Measurements from ENCODE around the gene MTPN.

Gene MTPN

GRCh38 chr7:135990258-135990657 is 13.1 kb upstream of the MTPN start:
- H3K4me3 ChIP-seq (ENCODE audit: low read depth, low read length), result no peak overlapping the region
- no peak for DNase-seq (ENCODE audit: low read depth)
- TF ChIP-seq CTCF (IDR thresholded peaks at IDR 0.05; ENCODE audit: low read depth, low read length, missing control alignments), result no peak

GRCh38 chr7:135981958-135982646 is 4.9 kb upstream of the MTPN start:
- H3K4me3 ChIP-seq (ENCODE audit: low read depth, low read length), result peak overlapping the region; percentile 50
- DNase-seq (ENCODE audit: low read depth), result no peak
- TF ChIP-seq CTCF (IDR thresholded peaks at IDR 0.05; ENCODE audit: low read depth, low read length, missing control alignments), result no peak

GRCh38 chr7:135980665-135981180 is 3.6 kb upstream of the MTPN start:
- DNase-seq (ENCODE audit: low read depth), result peak; percentile 93
- no peak for TF ChIP-seq CTCF (IDR thresholded peaks at IDR 0.05; ENCODE audit: low read depth, low read length, missing control alignments)
- H3K4me3 ChIP-seq (ENCODE audit: low read depth, low read length), result peak overlapping the region; percentile 50; the same call in 1 of the 2 replicates

GRCh38 chr7:135980012-135980551 is 2.9 kb upstream of the MTPN start:
- TF ChIP-seq CTCF (IDR thresholded peaks at IDR 0.05; ENCODE audit: low read depth, low read length, missing control alignments), result no peak
- H3K4me3 ChIP-seq (ENCODE audit: low read depth, low read length), result peak overlapping the region; percentile 21; the same call in 1 of the 2 replicates

GRCh38 chr7:135979471-135980011 is 2.4 kb upstream of the MTPN start:
- DNase-seq (ENCODE audit: low read depth), result no peak
- no peak for TF ChIP-seq CTCF (IDR thresholded peaks at IDR 0.05; ENCODE audit: low read depth, low read length, missing control alignments)
- no peak overlapping the region for H3K4me3 ChIP-seq (ENCODE audit: low read depth, low read length)

More at GRCh38 chr7:135980012-135980551, 2.9 kb upstream of the MTPN start:
- no peak for DNase-seq (ENCODE audit: low read depth)

- no peak overlapping the region for H3K4me3 ChIP-seq (ENCODE audit: low read depth, low read length)
- TF ChIP-seq CTCF (IDR thresholded peaks at IDR 0.05; ENCODE audit: low read depth, low read length, missing control alignments), result no peak
- DNase-seq (ENCODE audit: low read depth), result no peak
These were observed 1.5 kb upstream of the MTPN start for GRCh38 chr7:135978624-135979023.
